Adrenal gland (tissue), 5 donors: ENCODE data around the gene CACNG7.

Source experiments
- POLR2A ChIP-seq, 2 donors: fragments of 450-650 bp; IDR thresholded peaks; one replicate each; pipeline ENCODE4 v1.6.1; 2017; ENCODE audit warnings: antibody characterized with exemption in 2 of 2, mild to moderate bottlenecking in 2 of 2, moderate library complexity in 1 of 2
- TF ChIP-seq, protein P1 (sequence below), 6 experiments: fragments of 450-650 bp in 4 of 6; fragments of 200-600 bp in 2 of 6; sonication (generic) in 1 of 6; IDR thresholded peaks; 1 replicate in 5 of 6; 2 replicates in 1 of 6; pipeline versions ENCODE4 v1.5.1 to v1.8.0; 2016 to 2021; ENCODE audit warnings: antibody characterized with exemption in 6 of 6, mild to moderate bottlenecking in 2 of 6, moderate library complexity in 1 of 6
- donor health status: DM: no; HTN: no; CAD: no.

DNA sequence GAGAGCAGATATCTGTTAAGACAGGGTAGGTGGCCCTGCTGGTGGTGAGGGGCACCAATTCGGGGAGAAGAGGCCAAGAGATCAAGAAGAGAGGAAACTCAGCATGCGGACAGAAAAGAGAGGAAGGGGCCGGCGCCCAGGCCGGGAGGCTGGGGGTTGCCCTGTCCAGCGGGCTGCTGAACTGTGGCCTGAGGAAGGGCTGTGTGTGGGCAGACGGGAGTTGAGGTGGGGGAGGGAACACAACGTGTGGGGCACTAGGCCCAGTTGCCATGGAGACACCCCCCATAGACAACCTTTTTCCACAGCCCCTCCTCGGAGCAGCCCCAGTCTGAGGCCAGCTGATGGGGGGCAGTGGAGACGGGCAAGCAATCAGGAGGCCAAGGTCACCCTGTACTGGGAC lies 51.1 kb downstream of the CACNG7 start:
- no peak for TF ChIP-seq POLR2A (IDR thresholded peaks at IDR 0.05)
- TF ChIP-seq, protein P1, sequence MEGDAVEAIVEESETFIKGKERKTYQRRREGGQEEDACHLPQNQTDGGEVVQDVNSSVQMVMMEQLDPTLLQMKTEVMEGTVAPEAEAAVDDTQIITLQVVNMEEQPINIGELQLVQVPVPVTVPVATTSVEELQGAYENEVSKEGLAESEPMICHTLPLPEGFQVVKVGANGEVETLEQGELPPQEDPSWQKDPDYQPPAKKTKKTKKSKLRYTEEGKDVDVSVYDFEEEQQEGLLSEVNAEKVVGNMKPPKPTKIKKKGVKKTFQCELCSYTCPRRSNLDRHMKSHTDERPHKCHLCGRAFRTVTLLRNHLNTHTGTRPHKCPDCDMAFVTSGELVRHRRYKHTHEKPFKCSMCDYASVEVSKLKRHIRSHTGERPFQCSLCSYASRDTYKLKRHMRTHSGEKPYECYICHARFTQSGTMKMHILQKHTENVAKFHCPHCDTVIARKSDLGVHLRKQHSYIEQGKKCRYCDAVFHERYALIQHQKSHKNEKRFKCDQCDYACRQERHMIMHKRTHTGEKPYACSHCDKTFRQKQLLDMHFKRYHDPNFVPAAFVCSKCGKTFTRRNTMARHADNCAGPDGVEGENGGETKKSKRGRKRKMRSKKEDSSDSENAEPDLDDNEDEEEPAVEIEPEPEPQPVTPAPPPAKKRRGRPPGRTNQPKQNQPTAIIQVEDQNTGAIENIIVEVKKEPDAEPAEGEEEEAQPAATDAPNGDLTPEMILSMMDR (IDR thresholded peaks at IDR 0.05) = no peak
